Thoracic aorta (tissue), 2 donors: ENCODE results near the gene PLD6. TPM values are rescaled to one million over a fixed set of nuclear protein-coding genes. Genes with fewer than 3 reads are reported as not detected.

Source experiments
- ATAC-seq: fragments of 150-250 bp; one replicate; pipeline ENCODE4 v1.8.0; 2017; ENCODE audit warnings: low read depth; ENCODE audit not compliant: insufficient number of reproducible peaks, low FRiP score
- DNase-seq: peaks from one replicate; pipeline ENCODE4 v3.0.0-alpha.2; 2020; ENCODE audit warnings: low spot score
- H3K27ac ChIP-seq, 2 donors: fragments of 200-600 bp; sonication (generic); 1 replicate in 1 of 2; 2 replicates in 1 of 2; pipeline ENCODE4 v1.5.1; 2016; ENCODE audit warnings: mild to moderate bottlenecking in 2 of 2, moderate library complexity in 2 of 2
- H3K27me3 ChIP-seq: fragments of 200-600 bp; sonication (generic); replicated peaks from 2 replicates; pipeline ENCODE4 v1.6.0; 2016; ENCODE audit warnings: mild to moderate bottlenecking; ENCODE audit not compliant: insufficient read depth
- H3K36me3 ChIP-seq: fragments of 200-600 bp; sonication (generic); one replicate; pipeline ENCODE4 v1.5.1; 2016
- H3K4me1 ChIP-seq, 2 donors: fragments of 200-600 bp; sonication (generic); 1 replicate in 1 of 2; 2 replicates in 1 of 2; pipeline versions ENCODE4 v1.5.1 to v1.6.0; 2016; ENCODE audit warnings: low read depth in 2 of 2, mild to moderate bottlenecking in 1 of 2; ENCODE audit not compliant: control insufficient read depth in 1 of 2
- H3K4me3 ChIP-seq: fragments of 200-600 bp; sonication (generic); 2 replicates; pipeline ENCODE4 v1.5.1; 2016; ENCODE audit warnings: mild to moderate bottlenecking
- H3K9me3 ChIP-seq: fragments of 200-600 bp; sonication (generic); 2 replicates; pipeline ENCODE4 v1.5.1; 2016
- CTCF ChIP-seq: fragments of 200-600 bp; sonication (generic); IDR thresholded peaks from one replicate; pipeline ENCODE4 v1.5.1; 2019; ENCODE audit warnings: antibody characterized with exemption
- total RNA-seq, 2 donors: library from RNA; depleted of rRNA; stranded (reverse); fragments of >200 nt; gene quantifications; one replicate each; pipeline versions ENCODE4 v1.1.0 to v1.2.3, GENCODE V29; 2016

Gene PLD6
- total RNA-seq, 2 donors from 2014 or later: 0.68 to 5.5 TPM

GRCh38 chr17:17214646-17215436 lies 8.7 kb upstream of the PLD6 start:
- Histone ChIP-seq H3K27me3 (no peaks in the 10 kb centered on the region), H3K4me1 (no peaks in the 10 kb centered on the region), H3K4me3 (no peak overlapping the region), H3K36me3 (peaks cover 59% of the 10 kb centered on the region), H3K9me3 (no peaks in the 10 kb centered on the region), H3K27ac (no peak overlapping the region)
- ATAC-seq: no peak
- DNase-seq: no peak
- TF ChIP-seq CTCF: no peak

- Histone ChIP-seq H3K27ac (no peak overlapping the region), H3K27me3 (no peaks in the 10 kb centered on the region), H3K9me3 (no peaks in the 10 kb centered on the region), H3K36me3 (peaks cover 55% of the 10 kb centered on the region), H3K4me1 (no peaks in the 10 kb centered on the region), H3K4me3 (no peak overlapping the region)
- DNase-seq: no peak
- TF ChIP-seq CTCF: no peak
- ATAC-seq: no peak
Measured at GRCh38 chr17:17213775-17214174, 7.6 kb upstream of the PLD6 start.

GRCh38 chr17:17207998-17208397 lies 1.9 kb upstream of the PLD6 start:
- Histone ChIP-seq H3K36me3 (peaks cover 5% of the 10 kb centered on the region), H3K27me3 (no peaks in the 10 kb centered on the region), H3K27ac (peak overlapping the region; percentile 69 to 72), H3K4me1 (peaks cover 18 to 42% of the 10 kb centered on the region in 2 donors), H3K4me3 (no peak overlapping the region), H3K9me3 (no peaks in the 10 kb centered on the region)
- TF ChIP-seq CTCF: no peak
- DNase-seq: no peak
- no peak for ATAC-seq

- Histone ChIP-seq H3K27ac (peak overlapping the region; percentile 69 to 72), H3K4me3 (peak overlapping the region; percentile 66), H3K36me3 (no peaks in the 10 kb centered on the region), H3K9me3 (no peaks in the 10 kb centered on the region), H3K4me1 (peaks cover 18 to 43% of the 10 kb centered on the region in 2 donors), H3K27me3 (no peaks in the 10 kb centered on the region)
- no peak for TF ChIP-seq CTCF
- DNase-seq: no peak
- ATAC-seq: no peak
Measured at GRCh38 chr17:17206913-17207335, 791 bp upstream of the PLD6 start.

- no peaks in the 10 kb centered on the region for H3K27me3 ChIP-seq
- no peak for ATAC-seq
- H3K9me3 ChIP-seq: no peaks in the 10 kb centered on the region
- H3K27ac ChIP-seq: peak overlapping the region; percentile 69 to 72
- no peaks in the 10 kb centered on the region for H3K36me3 ChIP-seq
- TF ChIP-seq CTCF: no peak
- H3K4me1 ChIP-seq: peaks cover 18 to 43% of the 10 kb centered on the region in 2 donors
- no peak for DNase-seq
- peak overlapping the region; percentile 66 for H3K4me3 ChIP-seq
Measured at GRCh38 chr17:17205368-17206123, 587 bp downstream of the PLD6 start.
